Measurements from ENCODE around the gene MYO3B.
"Not testable (repeated sequence)": the region's sequence is repeated elsewhere in the genome, so short reads cannot be mapped to it uniquely, and the experiment has no call there.

MYO3B gene

DNA sequence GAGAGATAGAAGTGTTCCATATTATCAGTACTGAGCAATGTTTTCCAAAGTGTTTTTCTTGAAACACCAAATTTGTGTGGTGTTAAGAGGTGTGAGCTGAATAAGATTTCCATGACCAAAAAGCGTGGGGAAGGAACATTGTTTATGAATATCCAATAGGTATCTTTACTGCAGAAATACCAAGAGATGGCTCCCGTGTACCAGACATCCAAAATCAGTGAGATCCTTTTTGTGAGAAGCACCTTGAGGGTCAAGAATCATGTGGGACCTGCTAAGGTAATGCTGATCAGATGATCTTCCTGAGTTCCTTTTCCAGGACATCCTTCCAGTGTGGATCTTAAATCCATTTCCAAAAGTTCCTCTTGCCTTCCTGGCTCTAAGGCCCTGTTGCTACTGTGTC is 246.0 kb downstream of the MYO3B start:
- peaks cover 12% of the 10 kb centered on the region for H3K27me3 ChIP-seq (replicated peaks; ENCODE audit: control insufficient read depth, insufficient read depth, low read length)
- no peak for DNase-seq (ENCODE audit: low read depth)
- H3K36me3 ChIP-seq (ENCODE audit: control insufficient read depth, insufficient read depth, low read length, severe bottlenecking) = no peaks in the 10 kb centered on the region
- H3K4me3 ChIP-seq (ENCODE audit: low read length) = no peak overlapping the region
- no peak overlapping the region for H3K9ac ChIP-seq (ENCODE audit: low read length)
- peaks cover 27% of the 10 kb centered on the region for H3K4me1 ChIP-seq (ENCODE audit: control insufficient read depth, insufficient read depth, low read length)
- no peaks in the 10 kb centered on the region for H3K9me3 ChIP-seq (ENCODE audit: control insufficient read depth, low read length)

DNA sequence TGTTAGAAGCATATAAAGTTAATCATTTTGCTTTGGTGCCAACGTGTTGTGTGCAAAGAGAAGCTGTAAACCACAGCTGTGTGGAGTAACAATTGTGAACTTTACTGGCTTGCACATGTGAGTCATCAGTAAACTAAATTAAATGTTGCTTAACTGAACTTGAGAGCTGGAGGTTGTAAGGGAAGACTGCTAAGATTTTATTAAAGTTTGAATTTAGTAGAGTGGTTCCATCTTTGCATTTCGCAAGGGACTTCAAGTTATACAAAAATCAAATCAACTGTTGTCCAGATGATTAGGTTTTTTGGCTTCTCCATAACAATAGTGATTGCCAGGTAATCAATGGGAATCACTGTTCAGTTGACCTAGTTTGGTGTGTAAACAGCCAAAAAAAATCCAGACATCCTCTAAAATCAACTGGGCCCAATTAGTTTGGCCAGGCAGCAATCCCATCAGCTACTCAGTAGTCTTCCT is 247.4 kb downstream of the MYO3B start:
- H3K27me3 ChIP-seq (replicated peaks; ENCODE audit: control insufficient read depth, insufficient read depth, low read length) = peaks cover 9% of the 10 kb centered on the region
- H3K9ac ChIP-seq (ENCODE audit: low read length) = no peak overlapping the region
- H3K4me1 ChIP-seq (ENCODE audit: control insufficient read depth, insufficient read depth, low read length) = peaks cover 27% of the 10 kb centered on the region
- peak; percentile 79 for DNase-seq (ENCODE audit: low read depth)
- H3K4me3 ChIP-seq (ENCODE audit: low read length) = no peak overlapping the region
- H3K9me3 ChIP-seq (ENCODE audit: control insufficient read depth, low read length) = no peaks in the 10 kb centered on the region
- H3K36me3 ChIP-seq (ENCODE audit: control insufficient read depth, insufficient read depth, low read length, severe bottlenecking) = no peaks in the 10 kb centered on the region

DNA sequence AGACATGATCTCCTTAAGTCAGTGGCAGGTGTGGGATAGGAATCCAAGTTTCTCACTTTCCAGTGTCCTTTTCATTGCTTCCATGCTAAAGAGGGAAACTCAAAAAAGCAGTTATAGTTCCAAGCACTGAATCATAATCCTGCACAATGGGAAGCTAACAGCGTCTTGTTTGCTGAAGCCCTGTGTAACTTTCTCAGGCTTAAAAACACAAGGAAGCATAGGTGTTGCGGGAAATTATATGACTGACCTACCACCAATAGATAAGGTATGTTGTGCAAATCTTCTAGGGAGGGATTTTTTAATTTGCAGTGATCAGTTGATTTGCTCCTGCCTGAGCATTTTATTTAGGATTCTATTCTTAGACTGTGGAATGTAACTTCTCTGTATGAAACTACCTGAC is 250.9 kb downstream of the MYO3B start:
- no peaks in the 10 kb centered on the region for H3K9me3 ChIP-seq (ENCODE audit: control insufficient read depth, low read length)
- no peak overlapping the region for H3K9ac ChIP-seq (ENCODE audit: low read length)
- H3K4me1 ChIP-seq (ENCODE audit: control insufficient read depth, insufficient read depth, low read length) = peaks cover 14% of the 10 kb centered on the region
- H3K36me3 ChIP-seq (ENCODE audit: control insufficient read depth, insufficient read depth, low read length, severe bottlenecking) = no peaks in the 10 kb centered on the region
- DNase-seq (ENCODE audit: low read depth) = no peak
- H3K4me3 ChIP-seq (ENCODE audit: low read length) = no peak overlapping the region
- H3K27me3 ChIP-seq (replicated peaks; ENCODE audit: control insufficient read depth, insufficient read depth, low read length) = no peaks in the 10 kb centered on the region

DNA sequence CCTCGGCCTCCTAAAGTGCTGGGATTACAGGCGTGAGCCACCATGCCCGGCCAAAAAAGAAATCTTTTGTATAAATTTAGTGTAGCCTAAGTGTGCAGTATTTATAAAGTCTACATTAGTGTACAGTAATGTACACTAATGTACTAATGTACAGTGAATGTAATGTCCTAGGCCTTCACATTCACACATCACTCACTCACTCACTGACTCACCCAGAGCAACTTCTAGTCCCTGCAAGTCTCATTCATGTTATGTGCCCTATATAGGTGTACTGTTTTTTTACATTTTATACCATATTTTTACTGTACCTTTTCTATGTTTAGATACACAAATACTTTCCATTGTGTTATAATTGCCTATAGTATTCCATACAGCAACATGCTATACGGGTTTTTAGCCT is 254.9 kb downstream of the MYO3B start:
- H3K27me3 ChIP-seq (replicated peaks; ENCODE audit: control insufficient read depth, insufficient read depth, low read length) = no peaks in the 10 kb centered on the region
- no peaks in the 10 kb centered on the region for H3K9me3 ChIP-seq (ENCODE audit: control insufficient read depth, low read length)
- H3K4me3 ChIP-seq (ENCODE audit: low read length) = no peak overlapping the region
- H3K36me3 ChIP-seq (ENCODE audit: control insufficient read depth, insufficient read depth, low read length, severe bottlenecking) = no peaks in the 10 kb centered on the region
- no peak overlapping the region for H3K9ac ChIP-seq (ENCODE audit: low read length)
- DNase-seq (ENCODE audit: low read depth) = no peak
- H3K4me1 ChIP-seq (ENCODE audit: control insufficient read depth, insufficient read depth, low read length) = no peaks in the 10 kb centered on the region

DNA sequence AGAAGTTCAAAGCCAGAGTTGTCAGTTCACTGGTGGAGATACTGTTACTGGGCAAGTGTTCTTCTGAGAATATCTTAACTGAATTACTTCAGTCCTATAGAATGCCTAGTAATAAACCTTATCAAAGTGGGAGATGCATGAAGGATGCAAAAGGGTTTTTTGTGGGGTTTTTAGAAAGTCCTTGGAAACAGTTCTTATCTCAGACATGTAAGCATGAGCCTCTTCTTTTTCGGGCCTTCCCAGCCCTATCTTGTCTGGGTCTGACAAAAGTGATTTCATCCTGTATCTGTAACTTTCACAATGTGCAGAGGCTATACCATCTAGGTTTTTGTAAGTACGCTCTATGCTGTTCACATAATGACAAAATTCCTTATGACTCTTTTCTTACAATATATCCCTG is 255.5 kb downstream of the MYO3B start:
- Histone ChIP-seq H3K4me3 (ENCODE audit: low read length) (no peak overlapping the region), H3K36me3 (ENCODE audit: control insufficient read depth, insufficient read depth, low read length, severe bottlenecking) (no peaks in the 10 kb centered on the region), H3K4me1 (ENCODE audit: control insufficient read depth, insufficient read depth, low read length) (no peaks in the 10 kb centered on the region), H3K9me3 (ENCODE audit: control insufficient read depth, low read length) (no peaks in the 10 kb centered on the region), H3K27me3 (replicated peaks; ENCODE audit: control insufficient read depth, insufficient read depth, low read length) (no peaks in the 10 kb centered on the region), H3K9ac (ENCODE audit: low read length) (no peak overlapping the region)
- no peak for DNase-seq (ENCODE audit: low read depth)

DNA sequence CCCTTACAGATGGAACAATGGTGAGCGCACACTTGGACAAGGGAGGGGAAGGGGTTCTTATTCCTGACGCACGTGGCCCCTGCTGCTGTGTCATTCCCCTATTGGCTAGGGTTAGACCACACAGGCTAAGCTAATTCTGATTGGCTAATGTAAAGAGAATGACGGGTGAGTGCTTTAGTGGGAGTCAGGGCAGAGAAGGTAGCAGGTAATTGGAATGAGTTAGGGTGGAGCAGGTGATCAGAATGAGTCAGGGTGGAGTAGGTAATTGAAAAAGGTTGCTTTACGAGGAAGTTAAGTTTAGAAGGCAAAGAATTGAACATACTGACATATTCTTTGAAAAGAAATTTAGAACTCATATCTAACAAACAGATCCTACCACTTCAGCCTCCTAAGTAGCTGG is 256.4 kb downstream of the MYO3B start:
- not testable (repeated sequence) for H3K4me3 ChIP-seq (ENCODE audit: low read length); H3K4me1 ChIP-seq (ENCODE audit: control insufficient read depth, insufficient read depth, low read length); H3K9ac ChIP-seq (ENCODE audit: low read length); H3K9me3 ChIP-seq (ENCODE audit: control insufficient read depth, low read length); DNase-seq (ENCODE audit: low read depth); H3K27me3 ChIP-seq (replicated peaks; ENCODE audit: control insufficient read depth, insufficient read depth, low read length); H3K36me3 ChIP-seq (ENCODE audit: control insufficient read depth, insufficient read depth, low read length, severe bottlenecking)

DNA sequence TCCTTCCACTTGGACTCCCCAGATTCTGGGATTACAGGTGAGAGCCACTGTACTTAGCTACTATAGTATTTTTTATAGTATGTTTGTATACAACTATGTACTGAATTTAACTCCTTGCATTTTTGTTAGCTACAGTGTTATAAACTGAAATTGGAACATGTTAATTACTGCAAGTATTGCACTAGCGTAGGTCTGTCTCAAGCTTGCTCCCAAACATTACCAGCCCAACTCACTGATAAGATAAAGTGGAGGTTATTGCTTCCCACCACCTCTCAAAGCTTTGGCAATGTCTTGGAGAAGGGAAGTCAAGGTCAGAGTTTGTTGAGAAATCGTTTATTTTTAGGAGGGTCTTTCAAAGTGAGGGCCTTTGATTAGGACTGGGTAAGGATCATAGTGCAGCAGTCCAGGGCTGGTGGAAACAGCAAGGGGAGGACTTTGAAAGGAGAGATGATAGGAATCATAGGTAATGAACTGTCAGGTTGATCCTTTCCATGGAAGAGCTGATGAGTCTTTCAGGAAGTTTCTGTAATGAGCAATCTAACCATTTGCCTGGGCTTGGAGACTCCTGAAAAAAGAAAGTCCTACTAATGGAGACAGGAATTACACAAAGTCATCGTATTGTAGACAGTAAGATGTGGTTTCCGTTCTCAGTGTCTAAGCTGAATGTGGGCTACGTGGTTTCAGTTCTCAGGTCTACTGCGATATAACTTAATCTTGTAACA is 257.1 kb downstream of the MYO3B start:
- Histone ChIP-seq H3K36me3 (ENCODE audit: control insufficient read depth, insufficient read depth, low read length, severe bottlenecking) (no peaks in the 10 kb centered on the region), H3K4me1 (ENCODE audit: control insufficient read depth, insufficient read depth, low read length) (no peaks in the 10 kb centered on the region), H3K27me3 (replicated peaks; ENCODE audit: control insufficient read depth, insufficient read depth, low read length) (no peaks in the 10 kb centered on the region), H3K9me3 (ENCODE audit: control insufficient read depth, low read length) (no peaks in the 10 kb centered on the region), H3K4me3 (ENCODE audit: low read length) (no peak overlapping the region), H3K9ac (ENCODE audit: low read length) (no peak overlapping the region)
- DNase-seq (ENCODE audit: low read depth) = no peak

DNA sequence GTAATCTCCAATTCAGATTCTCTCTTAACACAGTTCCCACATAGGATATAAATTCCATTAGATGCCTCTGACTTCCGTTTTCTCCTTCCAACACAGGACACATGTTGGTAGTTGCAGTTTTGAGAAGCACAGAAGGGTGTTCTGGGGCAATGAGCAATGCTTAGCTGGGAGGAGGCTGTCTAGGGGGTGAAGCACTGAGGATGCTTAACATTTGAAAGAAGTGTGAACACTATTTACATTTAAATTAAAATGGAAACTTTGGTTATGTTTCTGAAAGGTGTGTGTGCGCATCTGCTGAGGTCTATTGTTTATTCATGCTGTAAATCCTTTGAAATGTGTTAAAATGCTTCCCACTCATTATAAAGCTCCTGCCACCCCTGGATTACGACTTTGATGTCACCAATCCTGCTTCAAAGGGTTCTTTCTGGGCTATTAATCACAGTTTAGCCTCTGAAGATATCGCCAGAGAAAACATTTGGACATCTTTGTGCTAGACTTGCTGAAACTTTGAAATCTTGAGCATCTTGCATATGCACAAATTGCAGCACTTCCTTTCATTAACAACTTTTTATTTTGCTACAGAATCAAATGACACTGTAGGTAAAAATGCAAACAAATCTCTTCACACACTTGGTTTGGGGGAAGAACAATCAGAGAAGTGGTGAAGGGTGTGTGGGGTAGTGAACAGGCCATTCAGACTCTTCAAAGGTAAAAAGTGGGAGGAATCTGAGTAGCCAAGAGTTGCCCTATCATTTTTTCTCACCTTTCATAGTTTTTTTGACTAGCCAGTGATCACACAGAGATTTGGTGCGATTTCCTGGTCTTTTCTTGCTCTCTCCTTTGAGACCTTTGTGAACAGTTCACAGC is 258.4 kb downstream of the MYO3B start:
- Histone ChIP-seq H3K36me3 (ENCODE audit: control insufficient read depth, insufficient read depth, low read length, severe bottlenecking) (no peaks in the 10 kb centered on the region), H3K27me3 (replicated peaks; ENCODE audit: control insufficient read depth, insufficient read depth, low read length) (no peaks in the 10 kb centered on the region), H3K4me1 (ENCODE audit: control insufficient read depth, insufficient read depth, low read length) (no peaks in the 10 kb centered on the region), H3K9me3 (ENCODE audit: control insufficient read depth, low read length) (no peaks in the 10 kb centered on the region), H3K4me3 (ENCODE audit: low read length) (no peak overlapping the region), H3K9ac (ENCODE audit: low read length) (no peak overlapping the region)
- DNase-seq (ENCODE audit: low read depth) = no peak

DNA sequence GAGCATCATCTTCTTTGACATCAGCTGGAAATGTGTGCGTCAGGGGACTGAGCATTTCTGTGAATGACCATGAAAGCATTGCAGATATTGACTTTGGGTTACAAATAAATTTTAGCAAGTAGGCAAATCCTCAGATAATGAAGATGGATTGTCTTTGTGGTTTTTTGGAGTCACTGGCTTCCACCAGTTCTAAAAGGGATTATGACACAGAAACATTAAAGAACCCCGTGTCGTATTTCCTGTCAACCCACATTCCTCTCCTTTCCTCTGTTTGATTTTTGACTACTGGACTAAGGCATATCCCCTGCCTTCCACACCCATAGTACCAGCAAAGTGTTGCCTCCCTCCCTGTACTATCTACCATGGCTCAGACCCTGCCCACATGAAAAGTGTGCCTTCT is 268.1 kb downstream of the MYO3B start:
- H3K27me3 ChIP-seq (replicated peaks; ENCODE audit: control insufficient read depth, insufficient read depth, low read length) = no peaks in the 10 kb centered on the region

DNA sequence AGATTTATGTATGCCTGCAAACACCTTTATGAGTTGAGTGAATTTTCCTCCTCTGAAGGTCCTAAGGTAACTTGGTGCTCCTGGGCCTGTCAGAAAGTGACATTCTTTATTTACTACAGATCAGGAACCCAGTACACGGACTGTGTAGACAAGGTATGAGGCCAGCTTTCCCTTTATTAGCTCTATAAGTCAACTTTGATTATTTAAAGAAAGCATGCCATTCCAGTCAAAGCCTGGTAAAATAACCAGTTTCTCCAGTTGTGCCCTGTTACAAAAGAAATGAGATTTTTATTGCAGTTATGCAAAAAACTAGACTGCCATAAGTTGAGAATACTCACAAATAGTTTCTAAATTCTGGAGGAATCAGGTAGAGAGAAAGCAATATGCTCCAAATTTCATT is 271.1 kb downstream of the MYO3B start:
- peaks cover 4% of the 10 kb centered on the region for H3K9me3 ChIP-seq (ENCODE audit: control insufficient read depth, low read length)

More for the DNA sequence above, 268.1 kb downstream of the MYO3B start:
- H3K9me3 ChIP-seq (ENCODE audit: control insufficient read depth, low read length) = no peaks in the 10 kb centered on the region
- no peaks in the 10 kb centered on the region for H3K36me3 ChIP-seq (ENCODE audit: control insufficient read depth, insufficient read depth, low read length, severe bottlenecking)
- no peak overlapping the region for H3K4me3 ChIP-seq (ENCODE audit: low read length)
- no peak overlapping the region for H3K9ac ChIP-seq (ENCODE audit: low read length)
- DNase-seq (ENCODE audit: low read depth) = no peak
- H3K4me1 ChIP-seq (ENCODE audit: control insufficient read depth, insufficient read depth, low read length) = no peaks in the 10 kb centered on the region

DNA sequence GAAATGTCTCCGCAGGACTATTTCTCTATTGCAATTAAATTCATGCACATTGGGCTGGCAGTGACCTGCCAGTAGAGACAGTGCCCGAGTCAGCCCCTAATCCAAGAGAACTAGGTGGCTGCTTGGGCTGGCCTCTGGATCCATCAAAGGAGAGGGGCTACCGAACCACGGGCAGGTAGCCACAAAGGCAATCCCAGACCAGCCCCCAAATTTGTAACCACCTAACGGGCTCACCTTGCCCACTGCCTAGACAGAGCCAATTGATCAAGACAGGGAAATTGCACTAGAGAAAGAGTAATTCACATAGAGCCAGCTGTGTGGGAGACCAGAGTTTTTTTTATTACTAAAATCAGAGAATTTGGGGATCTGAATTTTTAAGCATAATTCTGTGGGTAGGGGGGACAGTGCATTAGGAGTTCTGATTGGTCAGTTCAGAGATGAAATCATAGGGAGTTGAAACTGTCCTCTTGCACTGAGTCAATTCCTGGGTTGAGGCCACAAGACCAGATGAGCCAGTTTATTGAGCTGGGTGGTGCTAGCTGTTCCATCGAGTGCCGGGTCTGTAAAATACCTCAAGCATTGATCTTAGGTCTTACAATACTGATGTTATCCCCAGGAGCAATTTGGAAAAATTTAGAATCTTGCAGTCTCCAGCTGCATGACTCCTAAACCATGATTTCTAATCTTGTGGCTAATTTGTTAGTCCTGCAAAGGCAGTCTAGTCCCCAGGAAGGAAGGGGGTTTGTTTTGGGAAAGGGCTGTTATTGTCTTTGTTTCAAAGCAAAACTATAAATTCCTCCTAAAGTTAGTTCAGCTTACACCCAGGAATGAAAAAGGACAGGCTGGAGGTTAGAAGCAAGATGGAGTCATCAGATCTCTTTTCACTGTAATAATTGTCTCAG is 276.8 kb downstream of the MYO3B start:
- DNase-seq (ENCODE audit: low read depth) = no peak
- Histone ChIP-seq H3K27me3 (replicated peaks; ENCODE audit: control insufficient read depth, insufficient read depth, low read length) (no peaks in the 10 kb centered on the region), H3K9me3 (ENCODE audit: control insufficient read depth, low read length) (peaks cover 4% of the 10 kb centered on the region), H3K4me1 (ENCODE audit: control insufficient read depth, insufficient read depth, low read length) (no peaks in the 10 kb centered on the region), H3K9ac (ENCODE audit: low read length) (no peak overlapping the region), H3K36me3 (ENCODE audit: control insufficient read depth, insufficient read depth, low read length, severe bottlenecking) (no peaks in the 10 kb centered on the region), H3K4me3 (ENCODE audit: low read length) (no peak overlapping the region)

More for the DNA sequence above, 271.1 kb downstream of the MYO3B start:
- Histone ChIP-seq H3K27me3 (replicated peaks; ENCODE audit: control insufficient read depth, insufficient read depth, low read length) (no peaks in the 10 kb centered on the region), H3K36me3 (ENCODE audit: control insufficient read depth, insufficient read depth, low read length, severe bottlenecking) (no peaks in the 10 kb centered on the region), H3K4me1 (ENCODE audit: control insufficient read depth, insufficient read depth, low read length) (no peaks in the 10 kb centered on the region), H3K9ac (ENCODE audit: low read length) (no peak overlapping the region), H3K4me3 (ENCODE audit: low read length) (no peak overlapping the region)
- DNase-seq (ENCODE audit: low read depth) = no peak

All from adipocyte (in vitro differentiated cells).